Coronary artery (tissue), 2 donors: ENCODE measurements around the gene FOXP1.

Experiments
- DNase-seq: peaks from one replicate; pipeline ENCODE4 v3.0.0-alpha.2; 2017; ENCODE audit warnings: low spot score
- H3K27ac ChIP-seq, 2 donors: fragments of 200-600 bp; sonication (generic); one replicate each; pipeline ENCODE4 v1.5.1; 2016 to 2019
- H3K4me3 ChIP-seq: fragments of 200-600 bp; sonication (generic); 2 replicates; pipeline ENCODE4 v1.5.1; 2016; ENCODE audit warnings: mild to moderate bottlenecking, moderate library complexity
- TF ChIP-seq, protein P1 (sequence below): fragments of 200-600 bp; sonication (generic); IDR thresholded peaks from one replicate; pipeline ENCODE4 v1.5.1; 2019; ENCODE audit warnings: antibody characterized with exemption

Gene FOXP1

DNA sequence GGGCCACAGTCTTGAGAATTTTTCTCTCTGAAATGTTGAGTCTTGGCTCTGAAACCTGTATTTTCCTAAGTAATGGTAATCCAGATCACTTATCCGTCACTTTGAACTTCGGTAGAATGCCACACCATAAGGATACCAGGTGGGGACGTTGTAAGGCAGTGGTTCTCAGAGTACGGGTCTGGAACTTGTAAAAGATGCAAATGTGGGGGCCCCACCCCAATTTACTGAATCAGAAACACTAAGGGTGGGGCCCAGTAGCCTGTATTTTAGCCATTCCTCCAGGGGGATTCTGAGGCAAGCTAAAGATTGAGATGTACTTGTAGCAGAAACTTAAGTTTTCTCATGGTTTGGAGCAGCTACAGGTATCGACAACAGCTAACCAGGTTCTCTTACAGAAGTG is 555.3 kb downstream of the FOXP1 start:
- DNase-seq: no peak
- H3K4me3 ChIP-seq: no peak overlapping the region
- TF ChIP-seq, protein P1, sequence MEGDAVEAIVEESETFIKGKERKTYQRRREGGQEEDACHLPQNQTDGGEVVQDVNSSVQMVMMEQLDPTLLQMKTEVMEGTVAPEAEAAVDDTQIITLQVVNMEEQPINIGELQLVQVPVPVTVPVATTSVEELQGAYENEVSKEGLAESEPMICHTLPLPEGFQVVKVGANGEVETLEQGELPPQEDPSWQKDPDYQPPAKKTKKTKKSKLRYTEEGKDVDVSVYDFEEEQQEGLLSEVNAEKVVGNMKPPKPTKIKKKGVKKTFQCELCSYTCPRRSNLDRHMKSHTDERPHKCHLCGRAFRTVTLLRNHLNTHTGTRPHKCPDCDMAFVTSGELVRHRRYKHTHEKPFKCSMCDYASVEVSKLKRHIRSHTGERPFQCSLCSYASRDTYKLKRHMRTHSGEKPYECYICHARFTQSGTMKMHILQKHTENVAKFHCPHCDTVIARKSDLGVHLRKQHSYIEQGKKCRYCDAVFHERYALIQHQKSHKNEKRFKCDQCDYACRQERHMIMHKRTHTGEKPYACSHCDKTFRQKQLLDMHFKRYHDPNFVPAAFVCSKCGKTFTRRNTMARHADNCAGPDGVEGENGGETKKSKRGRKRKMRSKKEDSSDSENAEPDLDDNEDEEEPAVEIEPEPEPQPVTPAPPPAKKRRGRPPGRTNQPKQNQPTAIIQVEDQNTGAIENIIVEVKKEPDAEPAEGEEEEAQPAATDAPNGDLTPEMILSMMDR: no peak

DNA sequence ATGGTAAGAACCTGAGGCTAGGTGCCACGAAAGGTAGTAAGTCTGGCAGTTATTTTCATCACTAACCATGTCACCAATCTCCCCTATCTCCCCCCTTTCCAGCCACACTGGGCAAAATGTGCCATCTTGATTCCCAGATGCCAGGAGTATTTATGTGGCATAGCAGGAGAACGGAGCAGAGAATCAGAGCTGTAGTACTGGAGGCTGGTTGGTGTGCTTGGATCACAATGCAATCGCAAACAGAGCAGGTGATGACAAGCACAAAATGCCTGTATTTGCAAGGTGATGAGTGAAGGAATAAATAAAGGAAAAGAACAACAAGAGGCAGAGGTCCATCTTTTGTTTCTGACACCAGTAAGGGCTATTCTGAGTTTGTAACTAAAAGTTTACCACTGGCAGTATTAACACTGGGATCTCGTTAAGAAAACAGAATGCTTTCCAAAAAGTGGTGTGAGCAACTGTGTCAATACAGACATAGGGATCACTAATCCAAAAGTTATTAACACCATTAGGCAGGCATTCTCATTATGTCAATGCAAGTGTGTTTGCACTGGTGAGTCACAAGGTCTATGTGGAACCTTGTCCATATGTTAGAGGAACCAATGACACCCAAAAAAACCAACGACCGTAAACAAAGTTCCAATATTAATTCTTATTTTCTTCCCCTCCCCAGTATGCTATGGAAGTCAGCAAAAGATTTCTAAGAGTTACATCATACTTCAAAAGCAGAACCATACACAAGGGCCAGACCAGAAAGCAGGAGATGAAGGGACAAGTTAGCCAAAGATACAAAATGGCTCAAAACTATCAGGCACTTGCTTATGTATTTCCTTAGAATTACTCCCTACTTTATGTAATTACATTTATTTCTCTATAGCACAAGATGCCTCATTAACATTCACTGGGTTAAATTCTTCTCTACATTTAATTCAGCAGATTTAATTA is 556.6 kb downstream of the FOXP1 start:
- no peak overlapping the region for H3K4me3 ChIP-seq
- peak overlapping the region; percentile 27 to 32 for H3K27ac ChIP-seq
- no peak for DNase-seq
- TF ChIP-seq, protein P1: no peak

More for the DNA sequence above, 555.3 kb downstream of the FOXP1 start:
- H3K27ac ChIP-seq: no peak overlapping the region

DNA sequence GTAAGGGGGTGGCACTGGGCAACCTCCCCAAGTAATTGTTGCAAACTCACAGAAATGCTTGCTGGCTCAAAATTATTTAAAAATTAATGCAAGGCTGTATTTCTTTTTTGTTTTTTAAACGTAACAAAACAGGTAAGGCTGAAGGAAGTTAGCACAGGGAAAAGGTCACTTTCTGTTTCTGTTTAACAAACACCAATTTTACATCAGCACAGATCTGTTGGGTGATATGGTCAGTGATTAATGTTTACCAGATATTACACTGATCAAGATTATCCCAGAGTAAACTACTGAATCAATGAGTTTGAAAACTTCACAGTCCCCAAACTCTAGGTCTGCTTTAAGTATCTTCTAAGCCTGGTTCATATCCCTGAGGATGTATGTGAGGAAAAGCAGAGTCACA is 558.0 kb downstream of the FOXP1 start:
- no peak for DNase-seq
- TF ChIP-seq, protein P1: no peak
- peak overlapping the region in 1 of 2 donors; percentile 62 for H3K27ac ChIP-seq
- H3K4me3 ChIP-seq: no peak overlapping the region

DNA sequence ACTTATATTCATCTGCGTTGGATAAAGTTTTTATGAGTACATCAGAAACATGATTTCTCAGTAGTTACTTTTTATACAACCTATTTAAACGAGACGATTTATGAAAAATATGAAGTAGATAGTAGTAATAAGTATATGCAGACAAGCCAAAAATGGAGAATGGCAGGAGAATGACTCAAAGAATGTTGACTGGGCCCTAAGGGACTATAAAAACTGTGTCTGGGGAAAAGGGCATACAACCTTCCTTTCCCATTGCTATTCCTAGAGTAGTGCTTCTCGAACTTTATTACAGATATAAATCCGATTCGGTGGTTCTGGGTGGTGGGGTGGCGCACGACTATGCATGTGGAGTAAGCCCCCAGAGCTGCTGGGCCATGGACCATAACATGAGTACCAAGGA is 558.5 kb downstream of the FOXP1 start:
- peak overlapping the region in 1 of 2 donors; percentile 62 for H3K27ac ChIP-seq
- no peak overlapping the region for H3K4me3 ChIP-seq
- no peak for DNase-seq
- TF ChIP-seq, protein P1: no peak

DNA sequence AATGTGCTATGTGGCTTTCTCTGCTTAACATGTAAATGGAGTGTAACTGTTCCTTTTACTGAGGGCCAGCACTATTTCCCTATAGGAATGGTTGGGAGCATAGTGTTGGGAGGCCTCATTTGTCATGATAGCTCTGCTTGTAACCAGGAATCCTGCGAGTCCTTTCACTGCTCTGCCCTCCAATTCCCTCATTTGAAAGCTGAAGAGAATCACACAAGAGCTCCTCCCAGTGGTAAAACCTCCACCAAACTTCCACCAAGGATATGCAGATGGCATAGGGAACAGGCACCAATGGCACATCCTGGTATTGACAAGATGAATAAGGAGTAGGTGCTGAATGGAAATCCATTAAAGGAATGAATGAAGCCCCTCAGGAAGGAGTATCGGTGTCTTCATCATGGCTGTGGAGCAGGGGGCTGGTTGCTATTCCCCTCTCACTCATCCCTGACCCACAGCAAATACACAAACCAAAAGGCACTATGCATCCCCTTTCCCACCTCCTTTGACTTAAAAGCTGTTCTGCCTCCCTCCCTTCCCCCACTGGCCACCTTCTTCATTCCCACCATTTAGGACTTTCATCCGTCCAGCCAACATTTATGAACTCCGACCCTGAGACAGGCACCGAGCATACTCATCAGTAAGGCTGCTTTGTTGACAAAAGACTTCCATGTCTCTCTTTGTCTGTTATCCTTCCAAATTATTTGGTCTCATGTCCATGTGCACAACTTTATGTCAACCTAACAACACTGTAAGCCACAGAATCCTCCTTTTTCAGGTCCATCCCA is 560.8 kb downstream of the FOXP1 start:
- Histone ChIP-seq H3K4me3 (no peak overlapping the region), H3K27ac (peak overlapping the region in 1 of 2 donors; percentile 12)
- TF ChIP-seq, protein P1: no peak
- DNase-seq: no peak

DNA sequence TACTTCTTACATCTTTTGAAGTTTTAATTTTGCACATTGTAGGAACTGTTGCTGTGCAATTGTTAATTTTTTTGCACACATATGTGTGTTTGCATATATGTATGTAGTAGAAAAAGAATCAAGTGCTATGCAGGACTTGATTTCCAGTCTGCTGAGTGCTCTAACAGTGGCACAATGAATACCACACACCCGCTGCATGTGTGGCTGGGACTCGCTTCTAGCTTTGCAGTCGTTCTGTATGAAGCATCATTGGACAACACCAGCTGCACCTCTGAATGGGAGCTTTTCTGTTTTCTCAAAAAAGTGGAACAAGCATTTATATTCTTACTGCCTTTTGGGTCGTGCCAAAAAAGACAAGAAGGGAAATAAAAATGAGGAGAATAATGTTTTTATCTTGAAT is 564.7 kb downstream of the FOXP1 start:
- TF ChIP-seq, protein P1: no peak
- no peak overlapping the region for H3K27ac ChIP-seq
- no peak overlapping the region for H3K4me3 ChIP-seq
- no peak for DNase-seq
